Type B pancreatic cell (in vitro differentiated cells): ENCODE measurements around the gene COL1A1. TPM values are rescaled to one million over a fixed set of nuclear protein-coding genes. Genes with fewer than 3 reads are reported as not detected.
A peak's percentile ranks its signal among the peaks of the same experiment; 100 is the strongest.

Source experiments
- DNase-seq: peaks from one replicate; pipeline ENCODE4 v3.0.0; 2021; ENCODE audit warnings: mixed read lengths; ENCODE audit not compliant: unreplicated experiment; ENCODE audit errors: extremely low spot score
- H3K27ac Mint-ChIP-seq: 2 replicates; pipeline ENCODE4 v1.8.0; 2021; ENCODE audit warnings: mild to moderate bottlenecking, mixed read lengths
- H3K27me3 Mint-ChIP-seq: 2 replicates; pipeline ENCODE4 v1.8.0; 2021; ENCODE audit warnings: mixed read lengths
- H3K36me3 Mint-ChIP-seq: 2 replicates; pipeline ENCODE4 v1.8.0; 2021; ENCODE audit warnings: mixed read lengths
- H3K4me1 Mint-ChIP-seq: one replicate; pipeline ENCODE4 v1.8.0; 2021; ENCODE audit warnings: mixed read lengths; ENCODE audit not compliant: unreplicated experiment
- H3K4me3 Mint-ChIP-seq: 2 replicates; pipeline ENCODE4 v1.8.0; 2021; ENCODE audit warnings: mild to moderate bottlenecking, mixed read lengths
- H3K9me3 Mint-ChIP-seq: 2 replicates; pipeline ENCODE4 v1.8.0; 2021; ENCODE audit warnings: mixed read lengths
- total RNA-seq: library from RNA; stranded (reverse); gene quantifications from 2 replicates; pipeline ENCODE4 v1.2.1, GENCODE V29; 2021; ENCODE audit warnings: low replicate concordance
- TF ChIP-seq, protein P1 (sequence below): fragments of 200-600 bp; sonication (generic); conservative IDR thresholded peaks from 2 replicates; pipeline ENCODE4 v1.5.0; 2021; ENCODE audit warnings: antibody characterized with exemption, mild to moderate bottlenecking

Gene COL1A1
- total RNA-seq, 1 donor from 2014 or later: 201 TPM

- TF ChIP-seq, protein P1, sequence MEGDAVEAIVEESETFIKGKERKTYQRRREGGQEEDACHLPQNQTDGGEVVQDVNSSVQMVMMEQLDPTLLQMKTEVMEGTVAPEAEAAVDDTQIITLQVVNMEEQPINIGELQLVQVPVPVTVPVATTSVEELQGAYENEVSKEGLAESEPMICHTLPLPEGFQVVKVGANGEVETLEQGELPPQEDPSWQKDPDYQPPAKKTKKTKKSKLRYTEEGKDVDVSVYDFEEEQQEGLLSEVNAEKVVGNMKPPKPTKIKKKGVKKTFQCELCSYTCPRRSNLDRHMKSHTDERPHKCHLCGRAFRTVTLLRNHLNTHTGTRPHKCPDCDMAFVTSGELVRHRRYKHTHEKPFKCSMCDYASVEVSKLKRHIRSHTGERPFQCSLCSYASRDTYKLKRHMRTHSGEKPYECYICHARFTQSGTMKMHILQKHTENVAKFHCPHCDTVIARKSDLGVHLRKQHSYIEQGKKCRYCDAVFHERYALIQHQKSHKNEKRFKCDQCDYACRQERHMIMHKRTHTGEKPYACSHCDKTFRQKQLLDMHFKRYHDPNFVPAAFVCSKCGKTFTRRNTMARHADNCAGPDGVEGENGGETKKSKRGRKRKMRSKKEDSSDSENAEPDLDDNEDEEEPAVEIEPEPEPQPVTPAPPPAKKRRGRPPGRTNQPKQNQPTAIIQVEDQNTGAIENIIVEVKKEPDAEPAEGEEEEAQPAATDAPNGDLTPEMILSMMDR: no peak
- Mint-ChIP-seq H3K27me3 (peaks cover 35% of the 10 kb centered on the region), H3K27ac (peak overlapping the region; percentile 85), H3K4me1 (peaks cover 74% of the 10 kb centered on the region), H3K36me3 (no peaks in the 10 kb centered on the region), H3K9me3 (no peaks in the 10 kb centered on the region), H3K4me3 (peak overlapping the region; percentile 68)
- DNase-seq: peak; percentile 86
Observed at GRCh38 chr17:50209472-50210239, 8.2 kb upstream of the COL1A1 start.

- DNase-seq: no peak
- H3K27me3 Mint-ChIP-seq: peaks cover 35% of the 10 kb centered on the region
- peak overlapping the region; percentile 61 for H3K27ac Mint-ChIP-seq
- H3K9me3 Mint-ChIP-seq: no peaks in the 10 kb centered on the region
- TF ChIP-seq, protein P1: no peak
- no peaks in the 10 kb centered on the region for H3K36me3 Mint-ChIP-seq
- peak overlapping the region; percentile 55 for H3K4me3 Mint-ChIP-seq
- peaks cover 73% of the 10 kb centered on the region for H3K4me1 Mint-ChIP-seq
Observed at GRCh38 chr17:50209133-50209471, 7.7 kb upstream of the COL1A1 start.

DNA sequence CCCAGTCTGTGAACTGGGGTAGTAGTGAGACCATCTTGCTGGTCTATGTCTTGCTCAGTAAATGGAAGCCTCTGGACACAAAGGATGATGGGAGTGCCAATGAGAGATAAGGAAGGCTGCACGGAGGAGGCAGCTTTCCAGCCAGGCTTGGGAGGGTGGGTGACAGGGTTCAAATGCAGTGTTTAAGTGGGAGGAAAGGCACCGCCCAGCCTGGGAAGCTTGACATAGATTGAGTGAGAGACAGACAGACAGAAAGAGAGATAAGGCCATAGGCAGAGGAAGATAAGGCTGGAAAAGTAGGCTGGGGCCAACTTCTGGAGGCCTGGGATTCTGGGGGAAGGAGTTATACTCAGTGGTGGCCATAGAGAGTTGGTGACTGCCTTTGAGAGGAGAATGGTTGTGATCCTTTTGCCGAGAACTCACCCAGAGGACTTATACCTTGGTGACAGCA lies 7.2 kb upstream of the COL1A1 start:
- Mint-ChIP-seq H3K4me3 (peak overlapping the region; percentile 55), H3K36me3 (no peaks in the 10 kb centered on the region), H3K4me1 (peaks cover 73% of the 10 kb centered on the region), H3K9me3 (no peaks in the 10 kb centered on the region), H3K27ac (peak overlapping the region; percentile 61), H3K27me3 (peaks cover 35% of the 10 kb centered on the region)
- DNase-seq: no peak
- TF ChIP-seq, protein P1: no peak

GRCh38 chr17:50207792-50208567 lies 6.5 kb upstream of the COL1A1 start:
- DNase-seq: no peak
- Mint-ChIP-seq H3K27ac (peak overlapping the region; percentile 61), H3K4me3 (no peak overlapping the region), H3K4me1 (peaks cover 70% of the 10 kb centered on the region), H3K36me3 (no peaks in the 10 kb centered on the region), H3K27me3 (peaks cover 33% of the 10 kb centered on the region), H3K9me3 (no peaks in the 10 kb centered on the region)
- TF ChIP-seq, protein P1: no peak

- peaks cover 38% of the 10 kb centered on the region for H3K27me3 Mint-ChIP-seq
- peaks cover 70% of the 10 kb centered on the region for H3K4me1 Mint-ChIP-seq
- no peak for DNase-seq
- no peaks in the 10 kb centered on the region for H3K9me3 Mint-ChIP-seq
- H3K27ac Mint-ChIP-seq: peak overlapping the region; percentile 29
- no peak overlapping the region for H3K4me3 Mint-ChIP-seq
- TF ChIP-seq, protein P1: no peak
- no peaks in the 10 kb centered on the region for H3K36me3 Mint-ChIP-seq
Observed at GRCh38 chr17:50207315-50207714, 5.9 kb upstream of the COL1A1 start.
